ENCODE measurements around the gene ST6GALNAC6.
A peak's percentile ranks its signal among the peaks of the same experiment; 100 is the strongest.

Gene ST6GALNAC6

GRCh38 chr9:127910613-127911205, 11.3 kb upstream of the ST6GALNAC6 start:
- H3K36me3 ChIP-seq (ENCODE audit: control insufficient read depth, insufficient read depth, low read length), result no peaks in the 10 kb centered on the region
- no peaks in the 10 kb centered on the region for H3K9me3 ChIP-seq (ENCODE audit: control insufficient read depth, low read length)
- H3K27me3 ChIP-seq (ENCODE audit: control insufficient read depth, insufficient read depth, low read length), result no peaks in the 10 kb centered on the region
- peaks cover 37% of the 10 kb centered on the region for H3K4me1 ChIP-seq (ENCODE audit: control insufficient read depth, insufficient read depth, low read length)
- no peak overlapping the region for H3K9ac ChIP-seq (ENCODE audit: low read length)
- H3K4me3 ChIP-seq (ENCODE audit: low read length), result no peak overlapping the region

- Histone ChIP-seq H3K36me3 (ENCODE audit: control insufficient read depth, insufficient read depth, low read length) (no peaks in the 10 kb centered on the region), H3K27me3 (ENCODE audit: control insufficient read depth, insufficient read depth, low read length) (no peaks in the 10 kb centered on the region), H3K4me3 (ENCODE audit: low read length) (no peak overlapping the region), H3K9ac (ENCODE audit: low read length) (no peak overlapping the region), H3K4me1 (ENCODE audit: control insufficient read depth, insufficient read depth, low read length) (peaks cover 37% of the 10 kb centered on the region), H3K9me3 (ENCODE audit: control insufficient read depth, low read length) (no peaks in the 10 kb centered on the region)
Observed at GRCh38 chr9:127909839-127910273, 10.5 kb upstream of the ST6GALNAC6 start.

- Histone ChIP-seq H3K36me3 (ENCODE audit: control insufficient read depth, insufficient read depth, low read length) (no peaks in the 10 kb centered on the region), H3K4me1 (ENCODE audit: control insufficient read depth, insufficient read depth, low read length) (peaks cover 43% of the 10 kb centered on the region), H3K27me3 (ENCODE audit: control insufficient read depth, insufficient read depth, low read length) (no peaks in the 10 kb centered on the region), H3K9ac (ENCODE audit: low read length) (no peak overlapping the region), H3K9me3 (ENCODE audit: control insufficient read depth, low read length) (no peaks in the 10 kb centered on the region), H3K4me3 (ENCODE audit: low read length) (no peak overlapping the region)
Observed at GRCh38 chr9:127908660-127908926, 9.2 kb upstream of the ST6GALNAC6 start.

GRCh38 chr9:127907867-127908659, 8.7 kb upstream of the ST6GALNAC6 start:
- H3K36me3 ChIP-seq (ENCODE audit: control insufficient read depth, insufficient read depth, low read length), result no peaks in the 10 kb centered on the region
- H3K27me3 ChIP-seq (ENCODE audit: control insufficient read depth, insufficient read depth, low read length), result no peaks in the 10 kb centered on the region
- peaks cover 45% of the 10 kb centered on the region for H3K4me1 ChIP-seq (ENCODE audit: control insufficient read depth, insufficient read depth, low read length)
- no peaks in the 10 kb centered on the region for H3K9me3 ChIP-seq (ENCODE audit: control insufficient read depth, low read length)
- no peak overlapping the region for H3K9ac ChIP-seq (ENCODE audit: low read length)
- H3K4me3 ChIP-seq (ENCODE audit: low read length), result no peak overlapping the region

- Histone ChIP-seq H3K4me3 (ENCODE audit: low read length) (no peak overlapping the region), H3K9me3 (ENCODE audit: control insufficient read depth, low read length) (no peaks in the 10 kb centered on the region), H3K4me1 (ENCODE audit: control insufficient read depth, insufficient read depth, low read length) (peaks cover 32% of the 10 kb centered on the region), H3K36me3 (ENCODE audit: control insufficient read depth, insufficient read depth, low read length) (no peaks in the 10 kb centered on the region), H3K27me3 (ENCODE audit: control insufficient read depth, insufficient read depth, low read length) (no peaks in the 10 kb centered on the region), H3K9ac (ENCODE audit: low read length) (no peak overlapping the region)
Observed at GRCh38 chr9:127905788-127906191, 6.4 kb upstream of the ST6GALNAC6 start.

GRCh38 chr9:127905004-127905728, 5.8 kb upstream of the ST6GALNAC6 start:
- H3K4me1 ChIP-seq (ENCODE audit: control insufficient read depth, insufficient read depth, low read length), result peaks cover 32% of the 10 kb centered on the region
- peak overlapping the region; percentile 30 for H3K9ac ChIP-seq (ENCODE audit: low read length)
- no peaks in the 10 kb centered on the region for H3K27me3 ChIP-seq (ENCODE audit: control insufficient read depth, insufficient read depth, low read length)
- no peaks in the 10 kb centered on the region for H3K9me3 ChIP-seq (ENCODE audit: control insufficient read depth, low read length)
- no peaks in the 10 kb centered on the region for H3K36me3 ChIP-seq (ENCODE audit: control insufficient read depth, insufficient read depth, low read length)
- H3K4me3 ChIP-seq (ENCODE audit: low read length), result no peak overlapping the region

- Histone ChIP-seq H3K9ac (ENCODE audit: low read length) (peak overlapping the region; percentile 30), H3K4me3 (ENCODE audit: low read length) (no peak overlapping the region), H3K27me3 (ENCODE audit: control insufficient read depth, insufficient read depth, low read length) (no peaks in the 10 kb centered on the region), H3K36me3 (ENCODE audit: control insufficient read depth, insufficient read depth, low read length) (no peaks in the 10 kb centered on the region), H3K4me1 (ENCODE audit: control insufficient read depth, insufficient read depth, low read length) (peaks cover 37% of the 10 kb centered on the region), H3K9me3 (ENCODE audit: control insufficient read depth, low read length) (no peaks in the 10 kb centered on the region)
Observed at GRCh38 chr9:127904561-127905003, 5.2 kb upstream of the ST6GALNAC6 start.

- peaks cover 39% of the 10 kb centered on the region for H3K4me1 ChIP-seq (ENCODE audit: control insufficient read depth, insufficient read depth, low read length)
- H3K36me3 ChIP-seq (ENCODE audit: control insufficient read depth, insufficient read depth, low read length), result no peaks in the 10 kb centered on the region
- no peaks in the 10 kb centered on the region for H3K27me3 ChIP-seq (ENCODE audit: control insufficient read depth, insufficient read depth, low read length)
- no peak overlapping the region for H3K4me3 ChIP-seq (ENCODE audit: low read length)
- H3K9ac ChIP-seq (ENCODE audit: low read length), result peak overlapping the region; percentile 38
- H3K9me3 ChIP-seq (ENCODE audit: control insufficient read depth, low read length), result no peaks in the 10 kb centered on the region
Observed at GRCh38 chr9:127903557-127904475, 4.4 kb upstream of the ST6GALNAC6 start.

- Histone ChIP-seq H3K36me3 (ENCODE audit: control insufficient read depth, insufficient read depth, low read length) (peaks cover 12% of the 10 kb centered on the region), H3K4me1 (ENCODE audit: control insufficient read depth, insufficient read depth, low read length) (peaks cover 14% of the 10 kb centered on the region), H3K27me3 (ENCODE audit: control insufficient read depth, insufficient read depth, low read length) (no peaks in the 10 kb centered on the region), H3K4me3 (ENCODE audit: low read length) (peak overlapping the region; percentile 25), H3K9ac (ENCODE audit: low read length) (peak overlapping the region; percentile 70), H3K9me3 (ENCODE audit: control insufficient read depth, low read length) (no peaks in the 10 kb centered on the region)
Observed at GRCh38 chr9:127898433-127899127, 823 bp downstream of the ST6GALNAC6 start.

- H3K36me3 ChIP-seq (ENCODE audit: control insufficient read depth, insufficient read depth, low read length), result peaks cover 20% of the 10 kb centered on the region
- H3K4me1 ChIP-seq (ENCODE audit: control insufficient read depth, insufficient read depth, low read length), result peaks cover 10% of the 10 kb centered on the region
- H3K27me3 ChIP-seq (ENCODE audit: control insufficient read depth, insufficient read depth, low read length), result no peaks in the 10 kb centered on the region
- H3K9ac ChIP-seq (ENCODE audit: low read length), result no peak overlapping the region
- H3K9me3 ChIP-seq (ENCODE audit: control insufficient read depth, low read length), result no peaks in the 10 kb centered on the region
- H3K4me3 ChIP-seq (ENCODE audit: low read length), result no peak overlapping the region
Observed at GRCh38 chr9:127897193-127897692, 2.2 kb downstream of the ST6GALNAC6 start.

All from mucosa of stomach (tissue), 1 donor.